ENCODE measurements around the gene ZBTB2.

DNA sequence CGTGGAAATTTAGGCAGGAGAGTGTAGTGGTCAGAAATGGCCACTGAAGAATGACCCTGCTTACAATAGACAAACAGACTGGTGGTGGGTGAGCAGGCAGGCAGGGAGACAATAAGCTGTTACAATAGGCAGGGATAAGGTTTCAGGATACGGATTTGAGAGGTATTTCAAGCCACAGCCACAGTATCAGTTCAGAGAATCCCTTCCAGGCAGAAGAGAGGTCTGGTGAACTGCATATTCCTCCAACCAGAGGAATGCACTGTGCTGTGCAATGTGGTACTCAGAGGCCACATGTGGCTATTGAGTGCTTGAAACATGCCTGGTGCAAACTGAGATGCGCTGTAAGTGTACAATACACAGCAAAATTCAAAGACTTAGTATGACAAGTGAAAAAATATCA is 40.0 kb upstream of the ZBTB2 start:
- TF ChIP-seq, protein P1, sequence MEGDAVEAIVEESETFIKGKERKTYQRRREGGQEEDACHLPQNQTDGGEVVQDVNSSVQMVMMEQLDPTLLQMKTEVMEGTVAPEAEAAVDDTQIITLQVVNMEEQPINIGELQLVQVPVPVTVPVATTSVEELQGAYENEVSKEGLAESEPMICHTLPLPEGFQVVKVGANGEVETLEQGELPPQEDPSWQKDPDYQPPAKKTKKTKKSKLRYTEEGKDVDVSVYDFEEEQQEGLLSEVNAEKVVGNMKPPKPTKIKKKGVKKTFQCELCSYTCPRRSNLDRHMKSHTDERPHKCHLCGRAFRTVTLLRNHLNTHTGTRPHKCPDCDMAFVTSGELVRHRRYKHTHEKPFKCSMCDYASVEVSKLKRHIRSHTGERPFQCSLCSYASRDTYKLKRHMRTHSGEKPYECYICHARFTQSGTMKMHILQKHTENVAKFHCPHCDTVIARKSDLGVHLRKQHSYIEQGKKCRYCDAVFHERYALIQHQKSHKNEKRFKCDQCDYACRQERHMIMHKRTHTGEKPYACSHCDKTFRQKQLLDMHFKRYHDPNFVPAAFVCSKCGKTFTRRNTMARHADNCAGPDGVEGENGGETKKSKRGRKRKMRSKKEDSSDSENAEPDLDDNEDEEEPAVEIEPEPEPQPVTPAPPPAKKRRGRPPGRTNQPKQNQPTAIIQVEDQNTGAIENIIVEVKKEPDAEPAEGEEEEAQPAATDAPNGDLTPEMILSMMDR (conservative IDR thresholded peaks at IDR 0.05): no peak
- no peak for TF ChIP-seq EZH2 (IDR thresholded peaks at IDR 0.05; ENCODE audit: low read depth)

Measured in PC-9 (cell line).